OCI-LY3 (cell line): ENCODE data around the gene CNOT3.

Experiments
- H2AFZ ChIP-seq: fragments of 200-600, 300-600 bp; shearing (Covaris generic); 2 replicates; pipeline ENCODE4 v1.6.0; 2014; ENCODE audit warnings: antibody characterized with exemption, low read depth, low read length
- H3K27ac ChIP-seq: fragments of 200-600, 300-600 bp; sonication (generic); 2 replicates; pipeline ENCODE4 v1.5.1; 2014; ENCODE audit warnings: mild to moderate bottlenecking, low read length, moderate library complexity, mixed read lengths
- H3K27me3 ChIP-seq: fragments of 200-600, 300-600 bp; sonication (generic); 2 replicates; pipeline ENCODE4 v1.6.1; 2014; ENCODE audit warnings: low read depth, low read length, mixed read lengths
- H3K36me3 ChIP-seq: fragments of 200-600, 300-600 bp; sonication (generic); replicated peaks from 2 replicates; pipeline ENCODE3; 2014; ENCODE audit warnings: low read depth, low read length, mixed read lengths
- H3K4me1 ChIP-seq: fragments of 300-600, 200-600 bp; sonication (generic); 2 replicates; pipeline ENCODE4 v1.6.1; 2014; ENCODE audit warnings: low read length, mixed read lengths
- H3K4me2 ChIP-seq: fragments of 200-600, 300-600 bp; sonication (generic); 2 replicates; pipeline ENCODE4 v1.6.1; 2014; ENCODE audit warnings: low read length, mixed read lengths
- H3K4me3 ChIP-seq: fragments of 300-600, 200-600 bp; sonication (generic); 2 replicates; pipeline ENCODE4 v1.5.1; 2014; ENCODE audit warnings: antibody characterized with exemption, mild to moderate bottlenecking, low read length, moderate library complexity
- H3K79me2 ChIP-seq: fragments of 300-600, 200-600 bp; shearing (Covaris generic); 2 replicates; pipeline ENCODE4 v1.6.1; 2014; ENCODE audit warnings: mild to moderate bottlenecking, low read length, mixed read lengths
- H3K9ac ChIP-seq: fragments of 300-600, 200-600 bp; shearing (Covaris generic); 2 replicates; pipeline ENCODE4 v1.6.0; 2014; ENCODE audit warnings: mild to moderate bottlenecking, low read length, moderate library complexity
- H3K9me3 ChIP-seq: fragments of 200-600, 300-600 bp; shearing (Covaris generic); 2 replicates; pipeline ENCODE4 v1.6.1; 2014; ENCODE audit warnings: low read length, mixed read lengths; ENCODE audit not compliant: insufficient read depth
- H4K20me1 ChIP-seq: fragments of 200-600, 300-600 bp; sonication (generic); 2 replicates; pipeline ENCODE4 v1.6.1; 2016; ENCODE audit warnings: low read length, mixed read lengths; ENCODE audit not compliant: insufficient read depth
- EZH2phosphoT487 ChIP-seq: fragments of 200-600 bp; shearing (Covaris generic); IDR thresholded peaks from 2 replicates; pipeline ENCODE4 v1.6.1; 2018; ENCODE audit warnings: antibody characterized with exemption, mixed run types, low read depth
- TF ChIP-seq, protein P1 (sequence below): fragments of 200-600, 300-600 bp; sonication (generic); IDR thresholded peaks from 2 replicates; pipeline ENCODE4 v1.5.1; 2014; ENCODE audit warnings: antibody characterized with exemption, low read length, low read depth

CNOT3 gene

DNA sequence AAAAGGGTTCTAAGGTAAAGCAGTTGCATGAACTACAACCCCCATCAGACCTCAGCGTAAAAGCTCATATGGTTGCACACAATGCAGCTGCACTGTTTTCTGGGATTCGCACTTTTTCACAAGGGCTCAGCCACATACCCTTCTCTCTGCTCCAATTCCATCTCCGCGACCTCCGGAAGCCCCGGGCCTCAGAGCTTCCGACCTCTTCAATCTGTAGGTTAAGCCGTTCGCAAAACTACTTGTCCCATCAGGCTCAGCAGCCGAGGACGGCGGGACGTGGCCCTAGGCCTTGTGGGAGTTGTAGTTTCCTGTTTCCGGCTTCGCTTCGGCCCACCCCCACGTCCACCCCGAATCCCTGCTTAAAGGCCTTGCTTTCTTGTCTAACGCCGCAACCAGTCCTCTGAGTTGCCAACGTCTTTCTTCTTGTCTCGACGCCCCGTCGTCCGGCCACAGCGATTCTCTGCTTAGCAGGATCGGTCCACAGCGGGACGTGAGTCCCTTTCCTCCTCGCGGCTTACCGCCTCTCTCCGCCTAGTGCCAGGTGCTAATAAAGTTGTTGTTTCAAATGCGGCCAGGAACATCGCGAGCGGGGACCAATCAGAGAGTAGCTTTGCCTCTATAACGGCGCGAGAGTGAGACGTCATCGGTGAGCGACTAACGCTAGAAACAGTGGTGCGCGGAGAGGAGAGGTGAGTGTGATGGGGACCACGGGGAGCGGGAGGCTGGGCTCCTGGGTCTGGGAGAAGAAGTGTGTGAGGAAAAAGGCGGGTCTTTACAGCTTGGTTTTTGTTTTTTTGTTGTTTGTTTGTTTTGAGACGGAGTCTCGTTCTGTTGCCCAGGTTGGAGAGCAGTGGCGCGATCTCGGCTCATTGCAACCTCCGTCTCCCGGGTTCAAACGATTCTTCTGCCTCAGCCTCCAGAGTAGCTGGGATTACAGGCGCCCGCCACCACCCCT is 22.2 kb upstream of the CNOT3 start, which contains the start of the genes PRPF31 and TFPT:
Gene PRPF31, plus strand, starts transcription at position 646 of the 955 bp plus-strand sequence. CDS start 2,525 bp downstream, outside the sequence.
Gene TFPT, minus strand, starts transcription at position 549 of the 955 bp plus-strand sequence. Its CDS starts 388 bp downstream, at position 161.
- peak within 1 kb of the TSS; percentile 95 for H2AFZ ChIP-seq
- H3K4me3 ChIP-seq, result peak within 1 kb of the TSS; percentile 78
- no peaks in the 10 kb centered on the region for H4K20me1 ChIP-seq
- H3K4me2 ChIP-seq, result peak within 1 kb of the TSS; percentile 88
- H3K27ac ChIP-seq, result peak within 1 kb of the TSS; percentile 75
- H3K27me3 ChIP-seq, result no peaks in the 10 kb centered on the region
- peaks cover 22% of the 10 kb centered on the region for H3K36me3 ChIP-seq
- TF ChIP-seq, protein P1, sequence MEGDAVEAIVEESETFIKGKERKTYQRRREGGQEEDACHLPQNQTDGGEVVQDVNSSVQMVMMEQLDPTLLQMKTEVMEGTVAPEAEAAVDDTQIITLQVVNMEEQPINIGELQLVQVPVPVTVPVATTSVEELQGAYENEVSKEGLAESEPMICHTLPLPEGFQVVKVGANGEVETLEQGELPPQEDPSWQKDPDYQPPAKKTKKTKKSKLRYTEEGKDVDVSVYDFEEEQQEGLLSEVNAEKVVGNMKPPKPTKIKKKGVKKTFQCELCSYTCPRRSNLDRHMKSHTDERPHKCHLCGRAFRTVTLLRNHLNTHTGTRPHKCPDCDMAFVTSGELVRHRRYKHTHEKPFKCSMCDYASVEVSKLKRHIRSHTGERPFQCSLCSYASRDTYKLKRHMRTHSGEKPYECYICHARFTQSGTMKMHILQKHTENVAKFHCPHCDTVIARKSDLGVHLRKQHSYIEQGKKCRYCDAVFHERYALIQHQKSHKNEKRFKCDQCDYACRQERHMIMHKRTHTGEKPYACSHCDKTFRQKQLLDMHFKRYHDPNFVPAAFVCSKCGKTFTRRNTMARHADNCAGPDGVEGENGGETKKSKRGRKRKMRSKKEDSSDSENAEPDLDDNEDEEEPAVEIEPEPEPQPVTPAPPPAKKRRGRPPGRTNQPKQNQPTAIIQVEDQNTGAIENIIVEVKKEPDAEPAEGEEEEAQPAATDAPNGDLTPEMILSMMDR, result no peak
- no peak for TF ChIP-seq EZH2phosphoT487
- H3K9me3 ChIP-seq, result no peaks in the 10 kb centered on the region
- H3K9ac ChIP-seq, result peak within 1 kb of the TSS; percentile 87
- peaks cover 43% of the 10 kb centered on the region for H3K79me2 ChIP-seq
- peaks cover 8% of the 10 kb centered on the region for H3K4me1 ChIP-seq

DNA sequence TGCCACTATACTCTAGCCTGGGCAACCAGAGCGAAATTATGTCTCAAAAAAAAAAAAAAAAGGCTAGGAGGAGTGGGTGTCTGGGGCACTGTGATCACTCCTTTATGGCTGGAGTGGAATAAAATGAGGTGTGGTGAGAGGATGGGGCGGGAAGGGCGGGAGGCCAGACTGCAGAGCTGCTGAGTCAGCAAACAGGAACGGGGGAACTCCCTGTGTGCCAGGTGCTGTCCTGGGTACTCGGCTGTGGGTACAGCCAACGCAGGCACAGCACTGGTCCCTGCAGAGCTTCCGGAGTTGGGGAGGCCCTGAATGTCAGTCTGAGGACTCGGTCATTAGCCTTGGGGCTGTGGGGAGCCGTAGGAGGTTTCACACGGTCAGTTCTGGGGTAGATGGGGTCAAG is 16.3 kb upstream of the CNOT3 start:
- Histone ChIP-seq H3K9ac (no peak overlapping the region), H3K27ac (no peak overlapping the region), H3K4me2 (no peak overlapping the region), H3K4me3 (no peak overlapping the region), H4K20me1 (no peaks in the 10 kb centered on the region), H3K36me3 (peaks cover 45% of the 10 kb centered on the region), H3K9me3 (no peaks in the 10 kb centered on the region), H3K27me3 (no peaks in the 10 kb centered on the region), H3K79me2 (peaks cover 18% of the 10 kb centered on the region), H2AFZ (no peak overlapping the region), H3K4me1 (peaks cover 7% of the 10 kb centered on the region)
- TF ChIP-seq EZH2phosphoT487, result no peak
- TF ChIP-seq, protein P1, result no peak

DNA sequence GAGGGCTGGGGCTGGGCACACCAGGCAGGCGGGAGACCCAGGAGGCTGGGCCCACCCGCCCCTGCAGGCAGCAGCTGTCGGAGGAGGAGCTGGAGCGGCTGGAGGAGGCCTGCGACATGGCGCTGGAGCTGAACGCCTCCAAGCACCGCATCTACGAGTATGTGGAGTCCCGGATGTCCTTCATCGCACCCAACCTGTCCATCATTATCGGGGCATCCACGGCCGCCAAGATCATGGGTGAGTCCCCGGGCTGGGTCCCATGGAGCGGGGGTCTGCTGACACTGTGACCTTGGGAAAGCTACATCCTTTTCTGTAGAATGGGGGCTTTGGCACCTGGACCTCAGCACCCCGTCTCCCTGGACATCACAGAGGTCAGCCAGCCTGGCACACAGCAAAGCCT is 13.9 kb upstream of the CNOT3 start:
- no peaks in the 10 kb centered on the region for H3K79me2 ChIP-seq
- H3K27me3 ChIP-seq, result no peaks in the 10 kb centered on the region
- H3K27ac ChIP-seq, result no peak overlapping the region
- no peaks in the 10 kb centered on the region for H3K4me1 ChIP-seq
- peaks cover 56% of the 10 kb centered on the region for H3K36me3 ChIP-seq
- no peaks in the 10 kb centered on the region for H4K20me1 ChIP-seq
- no peak overlapping the region for H3K4me3 ChIP-seq
- H3K9me3 ChIP-seq, result no peaks in the 10 kb centered on the region
- H2AFZ ChIP-seq, result no peak overlapping the region
- no peak overlapping the region for H3K4me2 ChIP-seq
- no peak overlapping the region for H3K9ac ChIP-seq
- TF ChIP-seq, protein P1, result no peak
- no peak for TF ChIP-seq EZH2phosphoT487

DNA sequence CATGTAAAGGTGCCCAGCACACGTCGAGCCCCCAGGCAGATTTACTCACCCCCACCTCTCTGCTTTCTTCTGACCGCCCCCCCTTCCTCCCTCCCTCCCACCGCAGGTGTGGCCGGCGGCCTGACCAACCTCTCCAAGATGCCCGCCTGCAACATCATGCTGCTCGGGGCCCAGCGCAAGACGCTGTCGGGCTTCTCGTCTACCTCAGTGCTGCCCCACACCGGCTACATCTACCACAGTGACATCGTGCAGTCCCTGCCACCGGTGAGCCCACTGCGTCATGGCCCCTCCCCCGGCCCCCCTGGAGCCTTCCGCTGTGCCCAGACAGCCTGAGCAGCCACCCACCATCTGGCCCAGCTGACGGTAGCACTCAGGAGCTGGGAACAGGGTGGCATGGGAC is 13.2 kb upstream of the CNOT3 start:
- H3K9me3 ChIP-seq, result no peaks in the 10 kb centered on the region
- peaks cover 63% of the 10 kb centered on the region for H3K36me3 ChIP-seq
- no peaks in the 10 kb centered on the region for H3K4me1 ChIP-seq
- H3K9ac ChIP-seq, result no peak overlapping the region
- no peaks in the 10 kb centered on the region for H3K27me3 ChIP-seq
- H3K4me2 ChIP-seq, result no peak overlapping the region
- no peak overlapping the region for H3K4me3 ChIP-seq
- H4K20me1 ChIP-seq, result no peaks in the 10 kb centered on the region
- no peak overlapping the region for H2AFZ ChIP-seq
- H3K79me2 ChIP-seq, result no peaks in the 10 kb centered on the region
- no peak overlapping the region for H3K27ac ChIP-seq
- TF ChIP-seq, protein P1, result no peak
- no peak for TF ChIP-seq EZH2phosphoT487
